Lung microvascular endothelial cell (primary cell): ENCODE data around the gene TSC22D1. TPM values are rescaled to one million over a fixed set of nuclear protein-coding genes. Genes with fewer than 3 reads are reported as not detected.

Source experiments
- DNase-seq, 2 donors: peaks; one replicate each; pipeline versions ENCODE4 v3.0.0 to v3.0.0-alpha.2; 2010; ENCODE audit warnings: low read depth in 2 of 2
- total RNA-seq: library from RNA; depleted of rRNA; stranded (reverse); fragments of >200 nt; gene quantifications from 2 replicates; pipeline ENCODE4 v1.2.1, GENCODE V29; 2014

TSC22D1 gene
- total RNA-seq, 1 donor from 2014 or later, result 69.8 TPM

DNA sequence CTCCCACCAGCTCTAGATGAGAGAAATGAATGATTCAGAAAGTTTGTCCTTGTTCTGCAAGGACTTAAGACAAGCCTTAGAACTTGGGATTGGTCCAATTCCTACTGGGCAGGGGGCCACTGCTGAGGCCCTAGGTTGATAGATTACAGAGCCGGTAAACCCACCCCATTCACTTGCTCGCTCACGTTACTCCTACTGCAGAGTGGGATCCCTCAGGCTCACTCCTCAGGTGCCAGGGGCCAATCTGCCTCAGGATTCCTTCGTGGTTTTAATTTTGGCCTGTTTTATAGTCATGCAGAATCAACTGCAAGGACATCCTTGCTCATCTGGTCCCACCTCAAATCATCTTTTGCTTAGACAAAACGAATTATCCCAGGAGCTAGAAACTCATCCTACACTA, 143.5 kb downstream of the TSC22D1 start:
- DNase-seq, result peak in 1 of 2 donors; percentile 53

- DNase-seq, result no peak
Measured at GRCh38 chr13:44431150-44431549, 145.0 kb downstream of the TSC22D1 start.

DNA sequence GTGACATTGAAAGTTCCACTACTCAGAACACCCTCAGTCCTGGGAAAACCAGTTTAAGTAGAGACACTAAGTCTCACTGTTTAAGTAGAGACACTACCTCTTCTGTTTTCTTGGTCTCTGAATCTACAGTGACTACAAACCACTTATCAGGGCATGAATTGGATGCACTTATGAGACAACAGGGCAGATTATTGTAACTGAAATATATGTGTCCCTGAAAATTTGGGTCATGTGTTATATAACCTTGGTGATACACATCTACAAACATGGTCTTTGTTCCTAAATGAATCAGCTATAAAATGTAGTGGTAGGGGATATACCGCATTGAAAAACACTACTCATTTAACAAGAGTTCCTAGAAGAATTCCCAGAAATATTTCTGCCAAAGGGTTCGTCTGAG, 146.8 kb downstream of the TSC22D1 start:
- no peak for DNase-seq

GRCh38 chr13:44426461-44426860, 149.7 kb downstream of the TSC22D1 start:
- DNase-seq, result no peak

DNA sequence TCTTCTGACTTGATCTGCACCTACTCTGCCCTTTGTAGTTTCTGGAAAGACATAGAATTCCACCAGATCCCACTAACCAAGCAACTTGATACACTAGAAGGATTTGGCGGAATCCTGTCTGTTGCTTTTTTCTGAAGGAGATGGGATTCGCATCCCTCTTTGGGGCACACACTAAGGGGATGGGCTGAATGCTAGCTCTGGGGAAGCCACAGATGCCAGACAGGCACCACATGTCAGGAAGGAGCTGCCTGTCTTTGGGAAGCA, 150.4 kb downstream of the TSC22D1 start:
- no peak for DNase-seq

- no peak for DNase-seq
Measured at GRCh38 chr13:44425041-44425814, 150.9 kb downstream of the TSC22D1 start.

DNA sequence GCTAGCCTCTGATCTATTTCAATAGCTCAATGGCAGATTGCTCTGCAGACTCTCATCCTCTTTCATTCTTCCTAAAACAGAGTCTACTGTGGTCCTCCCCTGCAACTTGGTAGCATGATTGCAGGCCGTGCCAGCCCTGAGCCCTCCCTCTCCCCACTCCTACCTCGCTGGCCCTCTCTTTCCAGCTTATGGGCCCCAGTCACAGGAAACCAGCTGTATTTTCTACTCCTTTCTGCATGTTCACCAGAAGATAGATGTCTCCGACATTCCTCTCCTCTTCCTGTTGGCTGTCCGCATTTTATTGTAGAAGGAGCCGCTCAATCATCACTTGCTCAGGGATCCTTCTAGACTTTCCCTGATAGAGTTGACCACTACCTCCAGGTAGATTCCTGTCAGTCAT, 152.3 kb downstream of the TSC22D1 start:
- no peak for DNase-seq

DNA sequence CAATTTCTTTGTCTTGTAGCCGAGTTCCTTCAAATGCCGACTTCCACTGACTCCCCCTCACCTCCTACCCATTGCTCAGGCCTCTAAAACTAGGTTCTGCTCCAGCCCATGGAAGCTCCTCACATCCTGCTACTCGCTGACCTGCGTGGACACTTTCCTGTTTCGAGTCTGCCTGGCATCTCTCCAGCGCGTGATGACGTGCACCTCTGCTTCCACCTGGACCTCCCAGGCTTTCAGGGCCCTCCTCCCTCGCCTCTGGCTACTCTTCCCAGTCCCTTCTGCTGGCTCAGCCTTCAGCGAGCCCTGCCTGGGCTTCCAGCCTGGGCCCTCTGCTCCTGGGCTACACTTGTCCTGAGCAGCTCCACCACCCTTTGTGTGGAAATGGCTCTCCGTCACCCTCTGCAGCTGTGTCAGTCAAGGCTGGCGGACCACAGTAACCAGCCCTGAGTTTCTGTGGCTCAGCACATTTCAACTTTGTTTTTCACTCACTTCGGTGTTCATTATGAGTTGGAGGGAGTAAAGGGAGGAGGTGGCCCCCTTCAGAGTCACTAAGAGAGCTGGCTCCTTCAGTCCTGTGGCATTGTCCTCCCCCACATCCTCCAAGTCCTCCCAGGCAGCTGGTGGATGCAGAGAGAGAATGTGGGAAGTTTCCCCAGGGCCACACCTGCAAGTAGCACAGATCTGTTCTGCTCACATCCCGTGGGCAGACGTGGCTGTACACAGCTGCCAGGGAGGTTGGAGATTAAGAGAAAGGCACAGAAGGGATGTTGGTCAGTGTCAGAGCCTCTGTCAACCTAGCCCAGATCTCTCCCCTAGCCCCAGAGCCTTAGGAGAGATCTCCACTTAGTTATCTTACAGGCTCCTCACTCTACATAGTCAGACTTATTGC, 153.1 kb downstream of the TSC22D1 start:
- DNase-seq, result peak; percentile 77 to 88

GRCh38 chr13:44421853-44422525, 154.1 kb downstream of the TSC22D1 start:
- DNase-seq, result no peak

DNA sequence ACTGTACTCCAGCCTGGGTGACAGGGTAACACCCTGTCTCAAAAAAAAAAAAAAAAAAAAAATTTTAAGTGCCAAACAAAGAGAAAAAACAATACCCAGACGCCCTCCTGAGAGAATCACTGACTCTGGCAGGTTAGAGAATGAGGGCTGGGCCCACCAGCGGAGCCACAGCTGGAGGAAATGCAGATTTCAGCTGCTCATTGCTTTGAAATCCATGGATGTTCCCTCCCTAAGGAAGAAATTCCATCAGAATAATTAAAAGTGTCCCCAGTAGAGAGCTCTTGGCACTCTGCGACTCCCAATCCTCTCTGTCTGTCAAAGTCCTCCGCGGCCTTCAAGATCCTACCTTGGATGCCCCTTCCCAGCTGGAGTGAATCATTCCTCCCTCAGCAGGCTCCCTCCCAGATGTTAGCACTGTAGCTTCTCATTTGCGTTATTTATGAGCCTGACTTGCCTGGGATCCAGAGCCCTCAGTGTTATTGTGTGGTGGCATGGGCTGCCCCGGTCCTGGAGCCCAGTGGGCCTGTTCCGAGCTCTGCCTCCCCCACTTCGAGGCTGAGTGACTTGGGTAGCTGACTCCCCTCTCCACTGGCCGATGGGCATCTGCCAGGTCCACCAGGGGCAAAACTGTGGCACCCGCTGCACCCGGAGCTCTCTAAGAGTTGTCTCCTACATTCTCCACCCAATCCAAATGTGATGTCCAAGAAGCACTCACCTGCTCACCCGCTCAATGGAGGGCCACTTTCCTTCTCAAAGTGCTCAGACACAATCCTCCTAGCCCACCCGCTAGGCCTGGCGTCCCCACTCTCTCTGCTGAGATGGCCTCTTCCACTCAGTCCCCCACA, 155.5 kb downstream of the TSC22D1 start:
- no peak for DNase-seq

DNA sequence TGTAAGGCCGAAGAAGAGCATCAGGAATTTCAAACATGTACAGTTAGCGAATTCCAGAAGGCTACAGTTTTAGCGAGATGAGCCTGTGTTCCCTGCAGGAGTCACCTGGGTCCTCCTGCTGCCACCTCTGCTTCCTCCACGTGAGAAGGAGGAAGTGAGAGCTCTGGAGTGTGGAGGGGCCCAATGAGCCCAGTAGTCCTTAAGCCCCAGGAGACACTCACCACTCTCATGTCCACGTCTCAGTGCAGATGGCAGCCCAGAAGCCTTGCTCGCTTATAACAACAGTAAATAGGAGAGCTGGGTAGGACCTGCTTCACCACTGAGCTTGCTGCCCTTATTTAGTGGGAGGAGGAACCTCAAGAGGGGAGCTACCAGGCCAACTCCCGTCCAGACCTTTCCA, 158.3 kb downstream of the TSC22D1 start:
- no peak for DNase-seq

DNA sequence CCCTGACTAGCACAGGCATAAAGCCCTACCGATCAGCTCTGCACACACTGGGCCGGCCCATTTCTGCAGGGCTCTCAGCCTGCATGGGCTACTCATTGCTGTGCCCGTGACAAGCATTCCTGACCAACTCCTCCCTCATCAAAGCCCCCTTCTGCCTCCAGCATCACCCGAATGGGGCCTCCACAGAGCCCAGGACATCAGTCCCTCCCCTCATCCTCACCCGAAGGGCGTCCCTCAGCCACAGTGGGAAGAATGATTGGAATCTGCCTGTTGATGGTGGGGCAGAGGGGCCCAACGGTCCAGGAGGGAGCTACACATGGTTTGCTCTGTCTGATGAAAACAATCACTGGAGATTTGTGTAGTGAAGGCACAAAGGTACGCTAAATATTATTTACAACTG, 158.7 kb downstream of the TSC22D1 start:
- DNase-seq, result no peak

DNA sequence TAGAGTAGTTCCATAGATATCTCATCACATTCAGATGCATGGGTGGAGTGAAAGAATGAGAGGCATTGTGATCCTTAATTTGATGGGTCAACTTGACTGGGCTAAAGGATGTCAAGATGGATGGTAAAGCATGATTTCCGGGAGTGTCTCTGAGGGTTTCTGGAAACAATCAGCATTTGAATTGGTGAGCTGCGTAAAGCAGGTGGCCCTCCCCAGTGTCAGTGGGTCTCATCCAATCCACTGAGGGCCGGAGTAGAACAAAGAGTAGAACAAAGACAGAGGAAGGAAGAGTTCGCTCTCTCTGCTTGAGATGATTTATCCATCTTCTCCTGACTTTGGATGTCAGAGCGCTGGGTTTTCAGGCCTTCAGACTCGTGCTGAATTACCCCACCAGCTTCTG, 159.4 kb downstream of the TSC22D1 start:
- DNase-seq, result no peak

- peak in 1 of 2 donors; percentile 37 for DNase-seq
Measured at GRCh38 chr13:44416301-44416700, 159.8 kb downstream of the TSC22D1 start.

DNA sequence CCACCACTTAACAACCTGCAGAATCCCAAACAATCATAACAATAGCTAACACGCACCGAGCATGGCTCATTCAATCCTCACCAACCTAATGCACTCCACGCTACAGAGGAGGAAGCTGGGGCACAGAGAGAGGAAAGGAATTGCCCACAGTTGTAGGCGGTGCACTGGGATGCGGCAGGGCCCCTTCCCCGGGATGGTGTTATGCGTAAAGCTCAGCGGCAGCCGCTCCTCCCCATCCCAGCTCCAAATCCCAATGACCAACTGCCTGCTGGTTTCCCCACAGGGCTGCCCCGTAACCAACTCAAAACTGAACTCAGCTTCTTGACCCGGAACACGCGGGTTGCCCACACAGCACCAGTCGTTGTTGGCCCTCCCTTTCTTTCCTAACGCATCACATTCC, 160.3 kb downstream of the TSC22D1 start:
- DNase-seq, result no peak

GRCh38 chr13:44414716-44415115, 161.4 kb downstream of the TSC22D1 start:
- DNase-seq, result no peak

- DNase-seq, result peak in 1 of 2 donors; percentile 60
Measured at GRCh38 chr13:44413095-44413494, 163.0 kb downstream of the TSC22D1 start.

DNA sequence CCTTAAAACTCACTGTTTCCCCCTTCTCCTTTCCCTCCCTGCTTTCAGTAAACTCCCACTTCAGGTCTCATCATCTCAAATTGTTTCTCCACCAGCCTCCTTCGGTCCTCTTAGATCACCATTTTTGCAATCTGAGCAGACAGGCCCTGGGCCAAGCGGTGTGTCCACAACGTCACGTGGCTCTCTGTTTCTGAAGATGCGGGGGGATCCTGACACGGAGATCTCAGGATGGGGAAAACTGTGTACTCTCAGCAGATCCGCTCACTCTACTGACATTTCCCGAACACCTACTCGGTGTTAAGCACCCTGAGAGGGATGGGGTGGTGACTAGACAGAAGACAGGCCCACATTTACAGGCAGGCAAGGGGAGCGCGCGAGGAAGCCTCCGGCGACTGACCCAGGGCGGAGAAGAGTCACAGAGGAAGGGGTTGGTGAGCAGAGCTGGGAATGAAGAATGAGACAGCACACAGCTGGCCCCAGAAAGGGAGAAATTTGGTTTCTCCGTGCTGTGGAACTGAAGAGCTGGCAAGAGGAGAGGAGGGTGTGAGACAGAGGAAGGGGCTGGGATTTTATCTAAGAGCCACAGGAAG, 163.7 kb downstream of the TSC22D1 start:
- DNase-seq, result no peak

DNA sequence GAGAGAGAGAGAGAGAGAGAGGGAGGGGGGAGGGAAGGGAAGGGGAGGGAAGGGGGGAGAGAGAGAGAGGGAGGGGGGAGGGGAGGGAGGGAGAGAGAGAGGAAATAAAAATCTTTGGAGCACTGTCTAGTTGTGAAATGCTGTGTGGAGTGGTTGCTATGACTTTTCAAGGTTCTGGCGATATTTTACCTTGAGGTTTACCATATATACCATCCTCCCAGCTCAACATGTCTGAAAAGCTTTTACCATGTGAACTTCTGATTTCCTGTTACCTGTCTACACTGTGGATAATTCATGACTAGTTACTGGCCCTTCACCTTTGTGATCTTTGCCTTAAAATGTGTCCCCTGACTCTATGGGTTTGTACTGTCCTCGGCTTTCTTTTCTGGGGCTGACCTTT, 164.3 kb downstream of the TSC22D1 start:
- no peak for DNase-seq

DNA sequence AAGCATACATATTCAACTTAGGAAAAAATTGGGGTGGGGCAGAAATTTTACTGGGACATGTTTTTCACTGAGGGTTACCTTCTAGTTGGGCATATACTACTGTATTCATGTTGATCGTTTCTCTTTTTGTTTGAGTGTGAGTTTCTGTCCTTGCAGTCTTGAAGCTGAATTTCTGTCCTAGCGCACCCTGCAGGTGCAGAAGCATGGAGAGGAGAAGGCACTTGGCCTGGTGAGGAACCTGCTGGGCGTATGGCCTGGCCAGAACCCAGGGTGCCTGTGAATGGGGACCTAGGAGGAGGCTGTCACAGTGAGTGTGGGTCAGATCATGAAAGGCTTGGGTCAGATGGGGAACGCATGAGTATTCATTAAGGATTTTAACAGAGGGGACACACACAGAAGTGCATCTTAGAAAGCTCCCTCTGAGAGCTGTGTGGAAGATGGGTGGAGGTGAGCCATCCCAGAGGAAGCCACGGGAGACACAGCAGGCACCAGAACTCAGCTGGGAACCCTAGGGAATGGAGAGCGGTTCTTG, 165.7 kb downstream of the TSC22D1 start:
- no peak for DNase-seq

DNA sequence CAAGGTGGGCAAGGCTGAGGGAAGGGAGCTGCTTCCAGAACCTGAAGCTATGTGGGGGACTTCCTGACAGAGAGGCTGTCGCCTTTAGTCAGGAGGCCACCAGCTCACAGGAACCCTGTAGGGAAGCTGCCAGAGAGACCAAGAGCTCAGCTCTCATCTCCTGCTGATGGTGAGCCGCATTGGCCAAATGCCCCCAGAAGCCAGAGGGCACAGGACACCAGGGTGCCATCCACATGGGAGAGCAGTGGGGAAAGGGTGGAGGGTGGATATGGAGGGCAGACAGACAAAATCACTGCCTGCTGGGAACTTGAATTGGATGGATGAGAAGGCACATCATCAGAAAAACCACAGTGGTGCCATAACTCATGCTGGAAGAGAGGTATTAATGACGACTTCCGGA, 166.5 kb downstream of the TSC22D1 start:
- DNase-seq, result no peak
